ENCODE measurements around the gene CATSPER1. TPM values are rescaled to one million over a fixed set of nuclear protein-coding genes. Genes with fewer than 3 reads are reported as not detected.

CATSPER1 gene
- polyA plus RNA-seq, 1 of the 3 experiments (the other 2 are of a cell fraction): 2.2 TPM

GRCh38 chr11:66051371-66051765, 25.1 kb upstream of the CATSPER1 start:
- TF ChIP-seq FOXM1 (IDR thresholded peaks at IDR 0.05; ENCODE audit: low read depth): no peak
- TF ChIP-seq JUND (IDR thresholded peaks at IDR 0.05): no peak
- no peak for TF ChIP-seq POLR2AphosphoS5 (IDR thresholded peaks at IDR 0.05; ENCODE audit: low read depth, low read length)
- no peak for TF ChIP-seq TCF12 (IDR thresholded peaks at IDR 0.05)
- no peak for TF ChIP-seq IRF3 (IDR thresholded peaks at IDR 0.05; ENCODE audit: low read depth, low read length)
- TF ChIP-seq CTCF (IDR thresholded peaks at IDR 0.05): no peak
- TF ChIP-seq SIN3A (IDR thresholded peaks at IDR 0.05; ENCODE audit: borderline replicate concordance, low read depth, low read length): no peak
- no peak for TF ChIP-seq SMC3 (IDR thresholded peaks at IDR 0.05; ENCODE audit: low read depth, low read length)
- no peak for TF ChIP-seq FOSL2 (IDR thresholded peaks at IDR 0.05; ENCODE audit: borderline replicate concordance, low read depth)
- Histone ChIP-seq H3K36me3 (replicated peaks in 1 of 2; ENCODE audit: control insufficient read depth in 1 of 2, insufficient read depth in 2 of 2, low read length in 1 of 2) (peaks cover 20 to 30% of the 10 kb centered on the region in 2 experiments), H3K9ac (peak overlapping the region; percentile 95), H3K27me3 (ENCODE audit: insufficient read depth) (no peaks in the 10 kb centered on the region), H4K20me1 (ENCODE audit: insufficient read depth) (no peaks in the 10 kb centered on the region), H3K9me3 (no peaks in the 10 kb centered on the region), H3K9me2 (no peaks in the 10 kb centered on the region), H3K4me1 (ENCODE audit: control insufficient read depth in 1 of 2, insufficient read depth in 2 of 2, low read depth in 1 of 2, low read length in 1 of 2) (peaks cover 15 to 40% of the 10 kb centered on the region in 2 experiments; a peak in 2 of 4 replicates), H3K79me2 (ENCODE audit: insufficient read depth) (peaks cover 42% of the 10 kb centered on the region), H3K27ac (ENCODE audit: low read depth in 2 of 2, low read length in 1 of 2) (peak overlapping the region; percentile 81 to 94), H3K4me3 (ENCODE audit: low read depth in 2 of 2, low read length in 1 of 2) (peak overlapping the region; percentile 90 to 99), H2AFZ (ENCODE audit: low read depth) (peak overlapping the region; percentile 63), H3K4me2 (peak overlapping the region; percentile 86), H3F3A (replicated peaks; ENCODE audit: insufficient read depth) (no peaks in the 10 kb centered on the region)
- ChIA-PET POLR2A (interaction anchor here (1.3 to 2.4 kb wide), 3 partner anchors 9 to 48 kb away, joined by 3 to 8 read pairs (median 6); partner anchors contain the start of gene BANF1), CTCF (interaction anchor here (0.7 to 6.7 kb wide), 8 partner anchors 12 to 167 kb away, joined by 3 to 101 read pairs (median 5); partner anchors contain the start of genes BANF1, EIF1AD and PACS1)
- 52% methylated on average over 12 of the region's 12 CpGs for WGBS (ENCODE audit: low lambda C conversion rate)
- DNase-seq: no peak

- Histone ChIP-seq H3K9me3 (no peaks in the 10 kb centered on the region), H3K27ac (ENCODE audit: low read depth in 2 of 2, low read length in 1 of 2) (peak overlapping the region; percentile 81 to 94), H3K36me3 (replicated peaks in 1 of 2; ENCODE audit: control insufficient read depth in 1 of 2, insufficient read depth in 2 of 2, low read length in 1 of 2) (peaks cover 14 to 23% of the 10 kb centered on the region in 2 experiments), H3F3A (replicated peaks; ENCODE audit: insufficient read depth) (peaks cover 4% of the 10 kb centered on the region), H3K4me1 (ENCODE audit: control insufficient read depth in 1 of 2, insufficient read depth in 2 of 2, low read depth in 1 of 2, low read length in 1 of 2) (peaks cover 15 to 41% of the 10 kb centered on the region in 2 experiments; a peak in 2 of 4 replicates), H3K4me3 (ENCODE audit: low read depth in 2 of 2, low read length in 1 of 2) (no peak overlapping the region), H2AFZ (ENCODE audit: low read depth) (no peak overlapping the region; the same call in 1 of the 2 replicates), H4K20me1 (ENCODE audit: insufficient read depth) (no peaks in the 10 kb centered on the region), H3K9ac (peak overlapping the region; percentile 95; the same call in 1 of the 2 replicates), H3K79me2 (ENCODE audit: insufficient read depth) (peaks cover 36% of the 10 kb centered on the region), H3K4me2 (peak overlapping the region; percentile 86), H3K9me2 (no peaks in the 10 kb centered on the region), H3K27me3 (ENCODE audit: insufficient read depth) (no peaks in the 10 kb centered on the region)
- ChIA-PET POLR2A (interaction anchor here (2.4 kb wide), 1 partner anchor 48 kb away, joined by 8 read pairs; the partner anchor contains the start of gene BANF1), CTCF (interaction anchor here (0.7 to 6.7 kb wide), 5 partner anchors 17 to 166 kb away, joined by 3 to 101 read pairs (median 3); partner anchors contain the start of genes BANF1, EIF1AD and PACS1)
- peak; percentile 46 for DNase-seq
- TF ChIP-seq GATA2 (CRISPR knock-in tag; IDR thresholded peaks at IDR 0.05): no peak
- peak; percentile 18; the same call in 1 of the 2 replicates for TF ChIP-seq CTCF (IDR thresholded peaks at IDR 0.05)
- TF ChIP-seq MXI1 (IDR thresholded peaks at IDR 0.05; ENCODE audit: low read depth, low read length): no peak
- TF ChIP-seq FOXM1 (IDR thresholded peaks at IDR 0.05; ENCODE audit: low read depth): no peak
- WGBS (ENCODE audit: low lambda C conversion rate): 96% methylated on average over 5 of the region's 5 CpGs
These were observed 24.4 kb upstream of the CATSPER1 start for GRCh38 chr11:66050581-66051231.

Data from SK-N-SH (cell line).